Keratinocyte (primary cell): Measurements from ENCODE around the gene CORO2B. TPM values are rescaled to one million over a fixed set of nuclear protein-coding genes. Genes with fewer than 3 reads are reported as not detected.

Experiments
- DNase-seq: peaks from one replicate; pipeline ENCODE4 v3.0.0-alpha.2; 2011; ENCODE audit warnings: low read depth, missing footprints, low spot score
- FAIRE-seq: peaks from 2 replicates; lab custom pipeline; 2011; peaks lifted over from hg19 to GRCh38; lab: Jason Lieb, UNC
- H2AFZ ChIP-seq: 2 replicates; pipeline ENCODE4 v1.6.0; 2012; ENCODE audit warnings: low read length, control low read depth, inconsistent platforms; ENCODE audit not compliant: control insufficient read depth
- H3K27ac ChIP-seq: 2 replicates; pipeline ENCODE4 v1.5.1; 2011; ENCODE audit warnings: low read length; ENCODE audit not compliant: control insufficient read depth, insufficient read depth
- H3K27me3 ChIP-seq: 3 replicates; pipeline ENCODE4 v1.6.0; 2011; ENCODE audit warnings: low read length; ENCODE audit not compliant: control insufficient read depth, insufficient read depth; ENCODE audit errors: extremely low read depth
- H3K36me3 ChIP-seq, 2 experiments: 2 replicates in 1 of 2; 3 replicates in 1 of 2; pipeline ENCODE4 v1.5.1; 2011; ENCODE audit warnings: low read length in 2 of 2, mild to moderate bottlenecking in 1 of 2; ENCODE audit not compliant: control insufficient read depth in 2 of 2, insufficient read depth in 2 of 2; ENCODE audit errors: extremely low read depth in 1 of 2
- H3K4me1 ChIP-seq: 3 replicates; pipeline ENCODE4 v1.5.1; 2011; ENCODE audit warnings: low read length; ENCODE audit not compliant: control insufficient read depth, insufficient read depth; ENCODE audit errors: extremely low read depth
- H3K4me2 ChIP-seq: 3 replicates; pipeline ENCODE4 v1.6.0; 2011; ENCODE audit warnings: low read depth, low read length; ENCODE audit not compliant: control insufficient read depth, insufficient read depth; ENCODE audit errors: extremely low read depth
- H3K4me3 ChIP-seq, 3 experiments: fragments of 200-600 bp in 1 of 3; sonication (generic) in 1 of 3; 2 replicates in 2 of 3; 3 replicates in 1 of 3; pipeline ENCODE4 v1.5.1; 2011 to 2016; ENCODE audit warnings: low read length in 3 of 3, mild to moderate bottlenecking in 3 of 3, control low read depth in 2 of 3, inconsistent platforms in 1 of 3, low read depth in 1 of 3, mixed read lengths in 1 of 3, mixed run types in 1 of 3, moderate library complexity in 1 of 3; ENCODE audit not compliant: control insufficient read depth in 2 of 3, insufficient read depth in 2 of 3; ENCODE audit errors: extremely low read depth in 1 of 3
- H3K79me2 ChIP-seq: 2 replicates; pipeline ENCODE4 v1.6.0; 2012; ENCODE audit warnings: low read length; ENCODE audit not compliant: control insufficient read depth, insufficient read depth
- H3K9ac ChIP-seq: 3 replicates; pipeline ENCODE4 v1.6.0; 2011; ENCODE audit warnings: low read length; ENCODE audit not compliant: control insufficient read depth, insufficient read depth; ENCODE audit errors: extremely low read depth
- H3K9me1 ChIP-seq: 3 replicates; pipeline ENCODE4 v1.6.0; 2011; ENCODE audit warnings: low read length; ENCODE audit not compliant: control insufficient read depth, insufficient read depth; ENCODE audit errors: extremely low read depth
- H3K9me3 ChIP-seq: 2 replicates; pipeline ENCODE4 v1.5.1; 2012; ENCODE audit warnings: low read depth, low read length; ENCODE audit not compliant: control insufficient read depth
- H4K20me1 ChIP-seq: 3 replicates; pipeline ENCODE4 v1.6.0; 2011; ENCODE audit warnings: low read length; ENCODE audit not compliant: control insufficient read depth, insufficient read depth; ENCODE audit errors: extremely low read depth
- EZH2 ChIP-seq: IDR thresholded peaks from one replicate; pipeline ENCODE4 v1.6.1; 2012; ENCODE audit warnings: inconsistent platforms, mild to moderate bottlenecking, low read length, moderate library complexity
- dilution Hi-C: fragments of 300-500 bp; cut with MboI; formaldehyde crosslinking; loops from one replicate; pipeline ENCODE4 v1.7.0; 2020; ENCODE audit warnings: low sequenced_read_pairs; ENCODE audit not compliant: extremely low pct_ligation_motif_present
- polyA plus RNA-seq, 5 experiments: library from polyadenylated mRNA; depleted of rRNA in 3 of 5; stranded (reverse) in 3 of 5; stranded (forward) in 1 of 5; unstranded in 1 of 5; fragments of >200 nt; gene quantifications; 1 replicate in 1 of 5; 2 replicates in 3 of 5; 3 replicates in 1 of 5; pipeline versions ENCODE4 v1.2.1 to v1.2.3, GENCODE V29; 2011 to 2012; ENCODE audit warnings: missing spikeins in 2 of 5, low read depth in 1 of 5, low replicate concordance in 1 of 5
- TF ChIP-seq, protein P1 (sequence below), 3 experiments: IDR thresholded peaks in 1 of 3; conservative IDR thresholded peaks in 1 of 3; optimal IDR thresholded peaks in 1 of 3; 2 replicates in 2 of 3; 3 replicates in 1 of 3; pipeline versions ENCODE3 to v1.5.1; 2011; ENCODE audit warnings: low read length in 3 of 3, mild to moderate bottlenecking in 3 of 3, moderate library complexity in 2 of 3, control low read depth in 1 of 3, inconsistent platforms in 1 of 3; ENCODE audit not compliant: insufficient read depth in 2 of 3; ENCODE audit errors: extremely low read depth in 1 of 3

Gene CORO2B
- polyA plus RNA-seq, 1 donor (not counting 4 experiments of a cell fraction or from before 2014, with no cell fraction given), result 0.13 TPM

DNA sequence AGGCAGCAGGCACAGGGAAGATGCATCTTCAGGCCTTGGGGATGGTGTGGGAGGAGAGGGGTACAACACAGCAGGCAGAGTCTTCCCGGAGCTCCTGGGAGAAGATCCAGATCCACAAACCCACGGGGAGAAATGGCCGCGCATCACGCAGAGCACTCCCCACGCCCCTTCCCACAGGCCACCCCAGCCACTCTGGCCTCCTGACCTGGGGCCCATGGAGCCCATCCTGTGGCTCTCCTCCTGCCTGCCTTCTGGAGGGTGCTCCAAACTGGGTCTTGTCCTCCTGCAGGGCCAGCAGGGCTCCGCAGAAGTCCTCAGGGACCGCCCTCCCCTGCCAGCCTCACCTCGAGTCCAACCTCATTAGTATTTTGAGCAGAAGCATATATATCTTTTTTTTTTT is 17.9 kb downstream of the CORO2B start:
- H3K9me3 ChIP-seq, result no peaks in the 10 kb centered on the region
- H3K9ac ChIP-seq, result no peak overlapping the region
- dilution Hi-C loops, result no loop called here
- peaks cover 14% of the 10 kb centered on the region for H3K27me3 ChIP-seq
- H2AFZ ChIP-seq, result no peak overlapping the region
- no peak for FAIRE-seq
- H3K36me3 ChIP-seq, result no peaks in the 10 kb centered on the region
- no peak overlapping the region for H3K4me3 ChIP-seq
- H3K27ac ChIP-seq, result no peak overlapping the region
- H3K79me2 ChIP-seq, result no peaks in the 10 kb centered on the region
- no peak for DNase-seq
- H4K20me1 ChIP-seq, result no peaks in the 10 kb centered on the region
- no peaks in the 10 kb centered on the region for H3K9me1 ChIP-seq
- TF ChIP-seq, protein P1, sequence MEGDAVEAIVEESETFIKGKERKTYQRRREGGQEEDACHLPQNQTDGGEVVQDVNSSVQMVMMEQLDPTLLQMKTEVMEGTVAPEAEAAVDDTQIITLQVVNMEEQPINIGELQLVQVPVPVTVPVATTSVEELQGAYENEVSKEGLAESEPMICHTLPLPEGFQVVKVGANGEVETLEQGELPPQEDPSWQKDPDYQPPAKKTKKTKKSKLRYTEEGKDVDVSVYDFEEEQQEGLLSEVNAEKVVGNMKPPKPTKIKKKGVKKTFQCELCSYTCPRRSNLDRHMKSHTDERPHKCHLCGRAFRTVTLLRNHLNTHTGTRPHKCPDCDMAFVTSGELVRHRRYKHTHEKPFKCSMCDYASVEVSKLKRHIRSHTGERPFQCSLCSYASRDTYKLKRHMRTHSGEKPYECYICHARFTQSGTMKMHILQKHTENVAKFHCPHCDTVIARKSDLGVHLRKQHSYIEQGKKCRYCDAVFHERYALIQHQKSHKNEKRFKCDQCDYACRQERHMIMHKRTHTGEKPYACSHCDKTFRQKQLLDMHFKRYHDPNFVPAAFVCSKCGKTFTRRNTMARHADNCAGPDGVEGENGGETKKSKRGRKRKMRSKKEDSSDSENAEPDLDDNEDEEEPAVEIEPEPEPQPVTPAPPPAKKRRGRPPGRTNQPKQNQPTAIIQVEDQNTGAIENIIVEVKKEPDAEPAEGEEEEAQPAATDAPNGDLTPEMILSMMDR (optimal IDR thresholded peaks at IDR 0.05 in 1 of 3, IDR thresholded peaks at IDR 0.05 in 1 of 3, conservative IDR thresholded peaks at IDR 0.05 in 1 of 3; ENCODE audit: extremely low read depth in 1 of 3, insufficient read depth in 2 of 3, low read length in 3 of 3), result no peak
- TF ChIP-seq EZH2, result no peak
- no peak overlapping the region for H3K4me2 ChIP-seq
- no peaks in the 10 kb centered on the region for H3K4me1 ChIP-seq

DNA sequence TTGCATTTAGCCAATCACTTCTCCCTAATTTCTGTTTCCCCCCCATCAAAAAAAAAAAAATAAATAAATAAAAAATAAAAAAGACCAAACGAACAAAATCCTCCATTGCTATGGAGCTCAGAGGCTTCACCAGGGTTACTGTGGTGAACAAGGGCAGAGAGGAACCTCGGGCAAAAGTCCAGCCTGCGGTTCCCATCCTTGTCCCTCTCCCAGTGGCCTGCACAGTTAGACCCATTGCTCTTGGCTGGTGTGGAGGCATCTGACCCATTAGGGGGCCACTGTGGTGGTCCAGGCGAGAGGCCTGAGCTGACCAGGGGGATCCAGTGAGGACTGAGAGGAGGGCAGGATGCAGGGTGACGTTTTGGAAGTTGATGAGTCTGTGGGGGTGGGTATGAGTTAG is 18.8 kb downstream of the CORO2B start:
- no peak for FAIRE-seq
- no peaks in the 10 kb centered on the region for H3K4me1 ChIP-seq

More for the DNA sequence above, 18.8 kb downstream of the CORO2B start:
- Histone ChIP-seq H3K27ac (no peak overlapping the region), H3K36me3 (no peaks in the 10 kb centered on the region), H3K79me2 (no peaks in the 10 kb centered on the region), H3K27me3 (peaks cover 14% of the 10 kb centered on the region), H3K9ac (no peak overlapping the region), H3K4me2 (no peak overlapping the region), H3K9me1 (no peaks in the 10 kb centered on the region), H3K4me3 (no peak overlapping the region), H3K9me3 (no peaks in the 10 kb centered on the region), H4K20me1 (no peaks in the 10 kb centered on the region), H2AFZ (no peak overlapping the region)
- TF ChIP-seq EZH2, result no peak
- TF ChIP-seq, protein P1 (optimal IDR thresholded peaks at IDR 0.05 in 1 of 3, IDR thresholded peaks at IDR 0.05 in 1 of 3, conservative IDR thresholded peaks at IDR 0.05 in 1 of 3; ENCODE audit: extremely low read depth in 1 of 3, insufficient read depth in 2 of 3, low read length in 3 of 3), result no peak
- dilution Hi-C loops, result no loop called here
- no peak for DNase-seq
